ENCODE data around the gene SPTLC3. TPM values are rescaled to one million over a fixed set of nuclear protein-coding genes. Genes with fewer than 3 reads are reported as not detected.
A peak's percentile ranks its signal among the peaks of the same experiment; 100 is the strongest.

The SPTLC3 gene
- total and polyA plus RNA-seq, 2 of the 13 experiments (the other 11 are each of a cell fraction or from before 2014, with no cell fraction given) = 20.5 to 95.6 TPM

DNA sequence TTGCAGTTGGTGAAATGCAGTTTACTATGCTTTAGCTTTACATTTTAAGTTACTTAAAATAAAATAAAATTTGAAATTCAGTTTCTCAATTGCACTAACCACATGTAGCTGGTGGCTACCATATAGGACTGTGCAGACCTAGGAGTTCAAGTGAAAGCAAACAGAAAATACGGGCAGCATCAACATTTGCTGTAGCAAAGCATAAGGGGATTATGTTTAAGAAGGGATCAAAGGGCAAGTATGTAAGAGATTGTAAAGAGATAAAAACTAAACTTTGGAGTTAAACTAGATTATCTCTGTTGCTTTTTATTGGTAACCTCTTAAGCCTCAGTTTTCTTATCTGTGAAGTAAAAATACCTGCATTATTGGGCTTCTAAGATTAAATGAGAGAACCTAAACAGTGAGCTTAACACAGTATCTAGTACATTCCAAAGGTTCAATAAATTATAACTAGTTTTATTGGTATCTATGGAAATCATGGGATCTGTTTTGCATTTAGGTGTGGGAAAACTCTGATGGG is 81.2 kb downstream of the SPTLC3 start (continued):
- TF ChIP-seq ZBTB3 (CRISPR knock-in tag; IDR thresholded peaks at IDR 0.05; ENCODE audit: borderline replicate concordance, low read depth) = no peak
- no peak for TF ChIP-seq ETS1 (CRISPR knock-in tag; IDR thresholded peaks at IDR 0.05)
- TF ChIP-seq RXRB (CRISPR knock-in tag; IDR thresholded peaks at IDR 0.05; ENCODE audit: borderline replicate concordance) = peak; percentile 95
- no peak for TF ChIP-seq SP5 (CRISPR knock-in tag; IDR thresholded peaks at IDR 0.05; ENCODE audit: borderline replicate concordance, low read depth)
- TF ChIP-seq ARNT (IDR thresholded peaks at IDR 0.05) = no peak
- TF ChIP-seq ZNF672 (CRISPR knock-in tag; IDR thresholded peaks at IDR 0.05) = no peak
- peak; percentile 50; the same call in 1 of the 2 replicates for TF ChIP-seq ZMYM3 (CRISPR knock-in tag; IDR thresholded peaks at IDR 0.05)
- TF ChIP-seq LRRFIP1 (CRISPR knock-in tag; conservative IDR thresholded peaks at IDR 0.05) = no peak
- TF ChIP-seq, protein P1, sequence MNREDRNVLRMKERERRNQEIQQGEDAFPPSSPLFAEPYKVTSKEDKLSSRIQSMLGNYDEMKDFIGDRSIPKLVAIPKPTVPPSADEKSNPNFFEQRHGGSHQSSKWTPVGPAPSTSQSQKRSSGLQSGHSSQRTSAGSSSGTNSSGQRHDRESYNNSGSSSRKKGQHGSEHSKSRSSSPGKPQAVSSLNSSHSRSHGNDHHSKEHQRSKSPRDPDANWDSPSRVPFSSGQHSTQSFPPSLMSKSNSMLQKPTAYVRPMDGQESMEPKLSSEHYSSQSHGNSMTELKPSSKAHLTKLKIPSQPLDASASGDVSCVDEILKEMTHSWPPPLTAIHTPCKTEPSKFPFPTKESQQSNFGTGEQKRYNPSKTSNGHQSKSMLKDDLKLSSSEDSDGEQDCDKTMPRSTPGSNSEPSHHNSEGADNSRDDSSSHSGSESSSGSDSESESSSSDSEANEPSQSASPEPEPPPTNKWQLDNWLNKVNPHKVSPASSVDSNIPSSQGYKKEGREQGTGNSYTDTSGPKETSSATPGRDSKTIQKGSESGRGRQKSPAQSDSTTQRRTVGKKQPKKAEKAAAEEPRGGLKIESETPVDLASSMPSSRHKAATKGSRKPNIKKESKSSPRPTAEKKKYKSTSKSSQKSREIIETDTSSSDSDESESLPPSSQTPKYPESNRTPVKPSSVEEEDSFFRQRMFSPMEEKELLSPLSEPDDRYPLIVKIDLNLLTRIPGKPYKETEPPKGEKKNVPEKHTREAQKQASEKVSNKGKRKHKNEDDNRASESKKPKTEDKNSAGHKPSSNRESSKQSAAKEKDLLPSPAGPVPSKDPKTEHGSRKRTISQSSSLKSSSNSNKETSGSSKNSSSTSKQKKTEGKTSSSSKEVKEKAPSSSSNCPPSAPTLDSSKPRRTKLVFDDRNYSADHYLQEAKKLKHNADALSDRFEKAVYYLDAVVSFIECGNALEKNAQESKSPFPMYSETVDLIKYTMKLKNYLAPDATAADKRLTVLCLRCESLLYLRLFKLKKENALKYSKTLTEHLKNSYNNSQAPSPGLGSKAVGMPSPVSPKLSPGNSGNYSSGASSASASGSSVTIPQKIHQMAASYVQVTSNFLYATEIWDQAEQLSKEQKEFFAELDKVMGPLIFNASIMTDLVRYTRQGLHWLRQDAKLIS (CRISPR knock-in tag; IDR thresholded peaks at IDR 0.05) = no peak
- TF ChIP-seq ZNF468 (CRISPR knock-in tag; IDR thresholded peaks at IDR 0.05) = no peak
- no peak for TF ChIP-seq ZNF407 (CRISPR knock-in tag; IDR thresholded peaks at IDR 0.05; ENCODE audit: not compliant biosample characterization)
- TF ChIP-seq KLF13 (CRISPR knock-in tag; IDR thresholded peaks at IDR 0.05) = no peak
